ELF-1 (cell line): ENCODE data around the gene GLTP.
A peak's percentile ranks its signal among the peaks of the same experiment; 100 is the strongest.

ENCODE experiments used
- DNase-seq: peaks from one replicate; pipeline ENCODE4 v3.0.0-alpha.2; 2016; ENCODE audit warnings: low read depth, low spot score

GLTP gene

GRCh38 chr12:109821968-109822367 is 58.4 kb downstream of the GLTP start:
- no peak for DNase-seq

- no peak for DNase-seq
Measured at GRCh38 chr12:109820816-109821381, 59.4 kb downstream of the GLTP start.

GRCh38 chr12:109818905-109819500 is 61.3 kb downstream of the GLTP start:
- DNase-seq, result no peak

- no peak for DNase-seq
Measured at GRCh38 chr12:109818253-109818652, 62.1 kb downstream of the GLTP start.

GRCh38 chr12:109817627-109818231 is 62.6 kb downstream of the GLTP start:
- DNase-seq, result no peak

GRCh38 chr12:109816870-109817269 is 63.5 kb downstream of the GLTP start:
- no peak for DNase-seq

- no peak for DNase-seq
Measured at GRCh38 chr12:109815757-109816617, 64.4 kb downstream of the GLTP start.

- DNase-seq, result no peak
Measured at GRCh38 chr12:109815225-109815624, 65.1 kb downstream of the GLTP start.

GRCh38 chr12:109814600-109815150 is 65.7 kb downstream of the GLTP start:
- DNase-seq, result no peak

- no peak for DNase-seq
Measured at GRCh38 chr12:109813810-109814416, 66.4 kb downstream of the GLTP start.

GRCh38 chr12:109811624-109811995 is 68.7 kb downstream of the GLTP start:
- DNase-seq, result no peak

- DNase-seq, result no peak
Measured at GRCh38 chr12:109810954-109811623, 69.3 kb downstream of the GLTP start.

- no peak for DNase-seq
Measured at GRCh38 chr12:109808876-109809646, 71.3 kb downstream of the GLTP start.

- DNase-seq, result no peak
Measured at GRCh38 chr12:109807954-109808643, 72.2 kb downstream of the GLTP start.

- peak; percentile 80 for DNase-seq
Measured at GRCh38 chr12:109804820-109805761, 75.2 kb downstream of the GLTP start.

GRCh38 chr12:109803678-109804077 is 76.7 kb downstream of the GLTP start:
- no peak for DNase-seq

GRCh38 chr12:109802828-109803227 is 77.5 kb downstream of the GLTP start:
- no peak for DNase-seq
